ENCODE measurements around the gene TMEM170B.
A peak's percentile ranks its signal among the peaks of the same experiment; 100 is the strongest.

Gene TMEM170B

GRCh38 chr6:11538052-11538818 lies 686 bp downstream of the TMEM170B start:
- Histone ChIP-seq H3K4me2 (ENCODE audit: insufficient read depth, low read length, poor library complexity, severe bottlenecking) (peak overlapping the region; percentile 64), H3K27me3 (ENCODE audit: control insufficient read depth in 3 of 3, insufficient read depth in 3 of 3, low read depth in 1 of 3, low read length in 3 of 3) (no peaks in the 10 kb centered on the region), H3K4me3 (ENCODE audit: low read length in 2 of 2) (peak overlapping the region; percentile 93 to 99), H3K4me1 (ENCODE audit: control insufficient read depth in 2 of 2, insufficient read depth in 1 of 2, low read depth in 1 of 2, low read length in 2 of 2) (peaks cover 0 to 9% of the 10 kb centered on the region in 2 donors), H2BK12ac (ENCODE audit: low read length) (peak overlapping the region; percentile 30), H2BK5ac (ENCODE audit: low read length) (peak overlapping the region; percentile 85), H3K18ac (ENCODE audit: low read length) (peak overlapping the region; percentile 100), H2AK5ac (ENCODE audit: low read depth, low read length) (peak overlapping the region; percentile 12), H3K4ac (ENCODE audit: low read length) (no peak overlapping the region), H3K14ac (ENCODE audit: low read length) (peak overlapping the region; percentile 94), H3K36me3 (replicated peaks in 1 of 2; ENCODE audit: control insufficient read depth in 2 of 2, insufficient read depth in 2 of 2, low read length in 2 of 2) (no peaks in the 10 kb centered on the region), H2AFZ (ENCODE audit: low read length) (peak overlapping the region; percentile 95), H3K9ac (ENCODE audit: low read depth, low read length, poor library complexity) (peak overlapping the region; percentile 97), H4K91ac (ENCODE audit: low read depth, low read length, poor library complexity) (no peak overlapping the region), H3K79me1 (ENCODE audit: low read depth, low read length) (no peaks in the 10 kb centered on the region), H3K23ac (ENCODE audit: low read depth, low read length, poor library complexity) (peak overlapping the region; percentile 87), H2BK120ac (ENCODE audit: low read depth, low read length) (no peak overlapping the region), H2BK15ac (ENCODE audit: low read length) (peak overlapping the region; percentile 52), H3K9me3 (replicated peaks in 1 of 2; ENCODE audit: control insufficient read depth in 2 of 2, insufficient read depth in 1 of 2, low read depth in 1 of 2, low read length in 2 of 2) (no peaks in the 10 kb centered on the region), H3K27ac (replicated peaks; ENCODE audit: low read length) (peak overlapping the region; percentile 88), H4K8ac (ENCODE audit: low read depth, low read length) (no peak overlapping the region)
- no CpG with 5 or more reads among the region's 74 CpGs for WGBS, 2 donors (ENCODE audit: extremely low coverage in 2 of 2, insufficient read length in 2 of 2, insufficient replicate concordance in 1 of 2)
- DNase-seq (ENCODE audit: low spot score): peak; percentile 33

GRCh38 chr6:11538819-11539468 lies 1.4 kb downstream of the TMEM170B start:
- no peak overlapping the region for H2AK5ac ChIP-seq (ENCODE audit: low read depth, low read length)

GRCh38 chr6:11542863-11543262 lies 5.3 kb downstream of the TMEM170B start:
- WGBS, 2 donors (ENCODE audit: extremely low coverage in 2 of 2, insufficient read length in 2 of 2, insufficient replicate concordance in 1 of 2): 100% methylated on average over 1 of the region's 3 CpGs; no CpG with 5 or more reads in 1 of the 2 donors
- DNase-seq (ENCODE audit: low spot score): no peak
- Histone ChIP-seq H3K4me3 (ENCODE audit: low read length in 2 of 2) (no peak overlapping the region), H3K36me3 (replicated peaks in 1 of 2; ENCODE audit: control insufficient read depth in 2 of 2, insufficient read depth in 2 of 2, low read length in 2 of 2) (no peaks in the 10 kb centered on the region), H2BK15ac (ENCODE audit: low read length) (no peak overlapping the region), H3K27ac (replicated peaks; ENCODE audit: low read length) (no peak overlapping the region), H3K9me3 (replicated peaks in 1 of 2; ENCODE audit: control insufficient read depth in 2 of 2, insufficient read depth in 1 of 2, low read depth in 1 of 2, low read length in 2 of 2) (no peaks in the 10 kb centered on the region), H3K4me1 (ENCODE audit: control insufficient read depth in 2 of 2, insufficient read depth in 1 of 2, low read depth in 1 of 2, low read length in 2 of 2) (peaks cover 0 to 6% of the 10 kb centered on the region in 2 donors), H2AFZ (ENCODE audit: low read length) (no peak overlapping the region), H3K23ac (ENCODE audit: low read depth, low read length, poor library complexity) (no peak overlapping the region), H3K18ac (ENCODE audit: low read length) (no peak overlapping the region), H3K79me1 (ENCODE audit: low read depth, low read length) (no peaks in the 10 kb centered on the region), H2BK12ac (ENCODE audit: low read length) (no peak overlapping the region), H2BK120ac (ENCODE audit: low read depth, low read length) (no peak overlapping the region), H2BK5ac (ENCODE audit: low read length) (no peak overlapping the region), H4K8ac (ENCODE audit: low read depth, low read length) (no peak overlapping the region), H2AK5ac (ENCODE audit: low read depth, low read length) (no peak overlapping the region), H3K27me3 (ENCODE audit: control insufficient read depth in 3 of 3, insufficient read depth in 3 of 3, low read depth in 1 of 3, low read length in 3 of 3) (no peaks in the 10 kb centered on the region), H4K91ac (ENCODE audit: low read depth, low read length, poor library complexity) (no peak overlapping the region), H3K4ac (ENCODE audit: low read length) (no peak overlapping the region), H3K4me2 (ENCODE audit: insufficient read depth, low read length, poor library complexity, severe bottlenecking) (no peak overlapping the region), H3K14ac (ENCODE audit: low read length) (no peak overlapping the region), H3K9ac (ENCODE audit: low read depth, low read length, poor library complexity) (no peak overlapping the region)

More at GRCh38 chr6:11538819-11539468, 1.4 kb downstream of the TMEM170B start:
- Histone ChIP-seq H3K9ac (ENCODE audit: low read depth, low read length, poor library complexity) (no peak overlapping the region), H2BK120ac (ENCODE audit: low read depth, low read length) (no peak overlapping the region), H2BK5ac (ENCODE audit: low read length) (no peak overlapping the region), H2BK15ac (ENCODE audit: low read length) (no peak overlapping the region), H3K4me1 (ENCODE audit: control insufficient read depth in 2 of 2, insufficient read depth in 1 of 2, low read depth in 1 of 2, low read length in 2 of 2) (peaks cover 0 to 9% of the 10 kb centered on the region in 2 donors), H4K91ac (ENCODE audit: low read depth, low read length, poor library complexity) (no peak overlapping the region), H3K9me3 (replicated peaks in 1 of 2; ENCODE audit: control insufficient read depth in 2 of 2, insufficient read depth in 1 of 2, low read depth in 1 of 2, low read length in 2 of 2) (no peaks in the 10 kb centered on the region), H3K36me3 (replicated peaks in 1 of 2; ENCODE audit: control insufficient read depth in 2 of 2, insufficient read depth in 2 of 2, low read length in 2 of 2) (no peaks in the 10 kb centered on the region), H3K4me3 (ENCODE audit: low read length in 2 of 2) (peak overlapping the region; percentile 93 to 99), H4K8ac (ENCODE audit: low read depth, low read length) (no peak overlapping the region), H3K79me1 (ENCODE audit: low read depth, low read length) (no peaks in the 10 kb centered on the region), H3K23ac (ENCODE audit: low read depth, low read length, poor library complexity) (no peak overlapping the region), H3K4ac (ENCODE audit: low read length) (no peak overlapping the region), H2AFZ (ENCODE audit: low read length) (peak overlapping the region; percentile 95), H3K4me2 (ENCODE audit: insufficient read depth, low read length, poor library complexity, severe bottlenecking) (peak overlapping the region; percentile 64), H3K18ac (ENCODE audit: low read length) (no peak overlapping the region), H3K27me3 (ENCODE audit: control insufficient read depth in 3 of 3, insufficient read depth in 3 of 3, low read depth in 1 of 3, low read length in 3 of 3) (no peaks in the 10 kb centered on the region), H2BK12ac (ENCODE audit: low read length) (no peak overlapping the region), H3K14ac (ENCODE audit: low read length) (no peak overlapping the region), H3K27ac (replicated peaks; ENCODE audit: low read length) (no peak overlapping the region)
- no peak for DNase-seq (ENCODE audit: low spot score)
- WGBS, 2 donors (ENCODE audit: extremely low coverage in 2 of 2, insufficient read length in 2 of 2, insufficient replicate concordance in 1 of 2): no CpG with 5 or more reads among the region's 8 CpGs

GRCh38 chr6:11543919-11544518 lies 6.5 kb downstream of the TMEM170B start:
- peaks cover 0 to 6% of the 10 kb centered on the region in 2 donors for H3K4me1 ChIP-seq (ENCODE audit: control insufficient read depth in 2 of 2, insufficient read depth in 1 of 2, low read depth in 1 of 2, low read length in 2 of 2)
- H3K18ac ChIP-seq (ENCODE audit: low read length): no peak overlapping the region
- H3K9ac ChIP-seq (ENCODE audit: low read depth, low read length, poor library complexity): no peak overlapping the region
- H2BK15ac ChIP-seq (ENCODE audit: low read length): no peak overlapping the region
- no peak overlapping the region for H2BK5ac ChIP-seq (ENCODE audit: low read length)
- no peak overlapping the region for H2AK5ac ChIP-seq (ENCODE audit: low read depth, low read length)
- no peak overlapping the region for H2BK120ac ChIP-seq (ENCODE audit: low read depth, low read length)
- H3K23ac ChIP-seq (ENCODE audit: low read depth, low read length, poor library complexity): no peak overlapping the region
- H3K27me3 ChIP-seq (ENCODE audit: control insufficient read depth in 3 of 3, insufficient read depth in 3 of 3, low read depth in 1 of 3, low read length in 3 of 3): no peaks in the 10 kb centered on the region
- H3K36me3 ChIP-seq (replicated peaks in 1 of 2; ENCODE audit: control insufficient read depth in 2 of 2, insufficient read depth in 2 of 2, low read length in 2 of 2): no peaks in the 10 kb centered on the region
- H4K91ac ChIP-seq (ENCODE audit: low read depth, low read length, poor library complexity): no peak overlapping the region
- H4K8ac ChIP-seq (ENCODE audit: low read depth, low read length): no peak overlapping the region
- no peaks in the 10 kb centered on the region for H3K9me3 ChIP-seq (replicated peaks in 1 of 2; ENCODE audit: control insufficient read depth in 2 of 2, insufficient read depth in 1 of 2, low read depth in 1 of 2, low read length in 2 of 2)
- no peak overlapping the region for H3K27ac ChIP-seq (replicated peaks; ENCODE audit: low read length)
- DNase-seq (ENCODE audit: low spot score): no peak
- no peak overlapping the region for H3K4me3 ChIP-seq (ENCODE audit: low read length in 2 of 2)
- no peak overlapping the region for H3K4ac ChIP-seq (ENCODE audit: low read length)
- H3K79me1 ChIP-seq (ENCODE audit: low read depth, low read length): no peaks in the 10 kb centered on the region
- no peak overlapping the region for H2BK12ac ChIP-seq (ENCODE audit: low read length)
- no peak overlapping the region for H3K14ac ChIP-seq (ENCODE audit: low read length)
- no CpG with 5 or more reads among the region's 4 CpGs for WGBS, 2 donors (ENCODE audit: extremely low coverage in 2 of 2, insufficient read length in 2 of 2, insufficient replicate concordance in 1 of 2)
- H2AFZ ChIP-seq (ENCODE audit: low read length): no peak overlapping the region
- no peak overlapping the region for H3K4me2 ChIP-seq (ENCODE audit: insufficient read depth, low read length, poor library complexity, severe bottlenecking)
